Skeletal muscle tissue (tissue), 4 donors: Measurements from ENCODE around the gene OR4X2. TPM values are rescaled to one million over a fixed set of nuclear protein-coding genes. Genes with fewer than 3 reads are reported as not detected.
"Not testable (repeated sequence)": the region's sequence is repeated elsewhere in the genome, so short reads cannot be mapped to it uniquely, and the experiment has no call there.

Experiments
- H3K27ac ChIP-seq: one replicate; pipeline ENCODE4 v1.7.0; 2013; ENCODE audit warnings: mild to moderate bottlenecking, low read depth, low read length, inconsistent platforms
- H3K27me3 ChIP-seq, 3 donors: one replicate each; pipeline ENCODE4 v1.7.0; 2013; ENCODE audit warnings: low read length in 3 of 3; ENCODE audit not compliant: control insufficient read depth in 3 of 3, insufficient read depth in 3 of 3
- H3K36me3 ChIP-seq, 3 donors: one replicate each; pipeline ENCODE4 v1.7.0; 2013; ENCODE audit warnings: low read length in 3 of 3; ENCODE audit not compliant: control insufficient read depth in 3 of 3, insufficient read depth in 3 of 3
- H3K4me1 ChIP-seq, 3 donors: one replicate each; pipeline ENCODE4 v1.7.0; 2013; ENCODE audit warnings: low read length in 3 of 3, mild to moderate bottlenecking in 3 of 3; ENCODE audit not compliant: control insufficient read depth in 3 of 3, insufficient read depth in 3 of 3
- H3K4me3 ChIP-seq, 3 donors: one replicate each; pipeline ENCODE4 v1.7.0; 2013; ENCODE audit warnings: low read length in 3 of 3
- H3K9ac ChIP-seq, 3 donors: one replicate each; pipeline ENCODE4 v1.7.0; 2013; ENCODE audit warnings: low read length in 3 of 3, mild to moderate bottlenecking in 3 of 3, moderate library complexity in 2 of 3, low read depth in 1 of 3
- H3K9me3 ChIP-seq, 3 donors: one replicate each; pipeline ENCODE4 v1.7.0; 2013; ENCODE audit warnings: low read length in 3 of 3; ENCODE audit not compliant: control insufficient read depth in 3 of 3
- total RNA-seq: library from RNA; depleted of rRNA; stranded (reverse); fragments of >200 nt; gene quantifications from one replicate; pipeline ENCODE4 v1.2.3, GENCODE V29; 2014
- donor health status: Osteomylitis.

The OR4X2 gene, protein sequence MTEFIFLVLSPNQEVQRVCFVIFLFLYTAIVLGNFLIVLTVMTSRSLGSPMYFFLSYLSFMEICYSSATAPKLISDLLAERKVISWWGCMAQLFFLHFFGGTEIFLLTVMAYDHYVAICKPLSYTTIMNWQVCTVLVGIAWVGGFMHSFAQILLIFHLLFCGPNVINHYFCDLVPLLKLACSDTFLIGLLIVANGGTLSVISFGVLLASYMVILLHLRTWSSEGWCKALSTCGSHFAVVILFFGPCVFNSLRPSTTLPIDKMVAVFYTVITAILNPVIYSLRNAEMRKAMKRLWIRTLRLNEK
- not detected for total RNA-seq

DNA sequence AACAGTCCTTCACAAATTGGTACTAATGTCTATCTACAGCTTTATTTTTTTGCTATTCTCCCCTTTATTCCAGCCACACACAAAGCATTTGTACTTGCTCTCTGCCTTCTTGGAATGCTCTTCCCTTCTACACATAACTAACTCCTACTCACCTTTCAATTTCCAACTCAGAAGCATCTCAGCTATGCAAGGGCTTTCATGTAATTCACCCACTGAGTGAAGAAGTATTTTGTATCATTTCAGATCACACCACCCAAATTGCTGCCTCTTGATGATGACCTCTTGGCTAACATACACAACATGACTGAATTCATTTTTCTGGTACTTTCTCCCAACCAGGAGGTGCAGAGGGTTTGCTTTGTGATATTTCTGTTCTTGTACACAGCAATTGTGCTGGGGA, at the start of gene OR4X2:
OR4X2 (plus strand) TSS at position 301 of the 400 bp plus-strand sequence; CDS start at position 301, 0 bp downstream.
- Histone ChIP-seq H3K9me3 (peaks cover 0 to 4% (median 3%) of the 10 kb centered on the region in 3 donors), H3K4me3 (no peak within 1 kb of the TSS), H3K36me3 (no peaks in the 10 kb centered on the region), H3K4me1 (no peaks in the 10 kb centered on the region), H3K27ac (no peak within 1 kb of the TSS), H3K9ac (no peak within 1 kb of the TSS), H3K27me3 (no peaks in the 10 kb centered on the region)

DNA sequence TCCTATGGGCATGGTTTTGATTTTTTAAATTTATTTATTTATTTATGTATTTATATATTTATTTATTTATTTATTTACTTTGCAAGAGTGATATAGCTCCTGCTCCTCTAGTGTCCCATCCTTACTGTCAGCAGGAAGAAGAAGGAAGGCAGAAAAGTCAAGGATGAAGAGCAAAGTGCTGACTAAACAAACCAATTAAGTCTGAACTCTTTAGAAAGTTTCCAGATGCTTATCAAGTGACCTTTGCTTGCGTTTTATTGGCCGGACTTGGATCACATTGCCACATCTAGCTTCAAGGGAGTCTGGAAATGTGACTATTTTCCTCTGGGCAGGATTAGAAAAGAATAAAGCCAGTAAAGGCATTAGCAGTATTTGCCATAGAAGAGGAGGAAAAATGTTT, 37.0 kb upstream of the OR4X2 start:
- no peaks in the 10 kb centered on the region for H3K27me3 ChIP-seq
- H3K4me1 ChIP-seq, result no peaks in the 10 kb centered on the region
- no peak overlapping the region for H3K9ac ChIP-seq
- H3K36me3 ChIP-seq, result no peaks in the 10 kb centered on the region
- H3K9me3 ChIP-seq, result no peaks in the 10 kb centered on the region
- no peak overlapping the region for H3K4me3 ChIP-seq
- H3K27ac ChIP-seq, result no peak overlapping the region

DNA sequence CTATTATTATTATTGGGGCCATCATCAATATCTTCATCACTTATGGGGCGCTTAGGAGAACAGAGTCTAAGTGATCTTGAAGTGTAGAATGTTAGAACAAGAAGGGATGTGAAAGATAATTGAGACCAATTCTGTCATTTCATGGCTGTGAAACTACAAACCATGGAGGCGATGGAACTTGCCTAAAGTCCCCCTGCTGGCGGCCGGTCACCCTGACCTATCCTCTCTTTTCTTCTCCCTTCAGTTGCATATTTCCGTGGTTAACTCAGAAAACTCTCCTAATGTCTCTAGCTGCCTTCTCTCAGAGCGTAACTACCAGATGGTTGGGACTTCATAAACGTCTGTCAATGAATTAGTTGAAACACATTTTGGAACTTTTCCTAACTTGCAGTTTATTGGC, 34.9 kb upstream of the OR4X2 start:
- Histone ChIP-seq H3K27ac (no peak overlapping the region), H3K4me1 (no peaks in the 10 kb centered on the region), H3K4me3 (no peak overlapping the region), H3K9ac (no peak overlapping the region), H3K27me3 (no peaks in the 10 kb centered on the region), H3K9me3 (no peaks in the 10 kb centered on the region), H3K36me3 (no peaks in the 10 kb centered on the region)

DNA sequence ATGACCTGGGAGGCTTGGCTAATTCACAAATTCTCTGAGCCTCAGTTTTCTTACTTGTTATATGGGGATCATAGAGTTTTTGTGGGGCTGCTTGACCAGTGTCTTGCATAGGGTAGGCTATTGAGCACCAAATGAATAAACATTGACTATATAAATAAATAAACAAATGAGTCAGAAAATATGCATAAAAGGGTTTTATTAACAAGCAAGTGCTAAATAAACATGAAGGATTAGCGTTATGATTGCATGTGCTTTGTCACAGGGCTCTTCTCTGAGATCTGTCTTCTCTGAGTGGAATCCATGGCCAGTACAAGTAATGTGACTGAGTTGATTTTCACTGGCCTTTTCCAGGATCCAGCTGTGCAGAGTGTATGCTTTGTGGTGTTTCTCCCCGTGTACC, 28.4 kb upstream of the OR4X2 start, which contains the start of gene OR4B1:
OR4B1 (plus strand) TSS at position 301 of the 400 bp plus-strand sequence; CDS start at position 301, 0 bp downstream.
- Histone ChIP-seq H3K36me3 (no peaks in the 10 kb centered on the region), H3K4me1 (no peaks in the 10 kb centered on the region), H3K9me3 (no peaks in the 10 kb centered on the region)

DNA sequence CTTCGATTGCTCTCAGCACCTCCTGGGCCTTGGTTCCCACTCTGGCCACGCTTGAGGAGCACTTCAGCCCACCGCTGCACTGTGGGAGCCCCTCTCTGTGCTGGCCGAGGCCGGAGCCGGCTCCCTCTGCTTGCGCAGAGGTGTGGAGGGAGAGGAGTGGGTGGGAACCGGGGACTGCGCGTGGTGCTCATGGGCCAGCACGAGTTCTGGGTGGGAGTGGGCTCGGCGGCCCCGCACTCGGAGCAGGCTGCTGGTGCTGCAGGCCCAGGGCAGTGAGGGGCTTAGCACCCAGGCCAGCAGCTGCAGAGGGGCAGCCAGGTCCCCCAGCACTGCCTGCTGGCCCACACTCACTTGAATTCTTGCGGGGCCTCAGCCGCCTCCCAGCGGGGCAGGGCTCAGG, 16.1 kb upstream of the OR4X2 start:
- no peaks in the 10 kb centered on the region for H3K36me3 ChIP-seq
- H3K4me1 ChIP-seq, result no peaks in the 10 kb centered on the region
- no peaks in the 10 kb centered on the region for H3K27me3 ChIP-seq
- H3K27ac ChIP-seq, result no peak overlapping the region
- no peak overlapping the region for H3K9ac ChIP-seq
- H3K4me3 ChIP-seq, result no peak overlapping the region
- H3K9me3 ChIP-seq, result peaks cover 0 to 2% (median 0%) of the 10 kb centered on the region in 3 donors

More for the DNA sequence above, 28.4 kb upstream of the OR4X2 start, which contains the start of gene OR4B1:
- H3K9ac ChIP-seq, result no peak within 1 kb of the TSS
- H3K4me3 ChIP-seq, result no peak within 1 kb of the TSS
- H3K27me3 ChIP-seq, result no peaks in the 10 kb centered on the region
- no peak within 1 kb of the TSS for H3K27ac ChIP-seq

DNA sequence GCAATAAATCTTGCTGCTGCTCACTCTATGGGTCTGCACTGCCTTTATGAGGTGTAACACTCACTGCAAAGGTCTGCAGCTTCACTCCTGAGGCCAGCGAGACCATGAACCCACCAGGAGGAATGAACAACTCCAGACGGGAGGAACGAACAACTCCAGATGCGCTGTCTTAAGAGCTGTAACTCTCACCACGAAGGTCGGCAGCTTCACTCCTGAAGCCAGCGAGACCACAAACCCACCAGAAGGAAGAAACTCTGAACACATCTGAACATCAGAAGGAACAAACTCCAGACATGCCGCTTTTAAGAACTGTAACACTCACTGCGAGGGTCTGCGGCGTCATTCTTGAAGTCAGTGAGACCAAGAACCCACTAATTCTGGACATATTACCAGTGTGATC, 14.8 kb upstream of the OR4X2 start:
- not testable (repeated sequence) for H3K36me3 ChIP-seq, H3K27me3 ChIP-seq, H3K27ac ChIP-seq, H3K9ac ChIP-seq, H3K9me3 ChIP-seq, H3K4me1 ChIP-seq, H3K4me3 ChIP-seq

DNA sequence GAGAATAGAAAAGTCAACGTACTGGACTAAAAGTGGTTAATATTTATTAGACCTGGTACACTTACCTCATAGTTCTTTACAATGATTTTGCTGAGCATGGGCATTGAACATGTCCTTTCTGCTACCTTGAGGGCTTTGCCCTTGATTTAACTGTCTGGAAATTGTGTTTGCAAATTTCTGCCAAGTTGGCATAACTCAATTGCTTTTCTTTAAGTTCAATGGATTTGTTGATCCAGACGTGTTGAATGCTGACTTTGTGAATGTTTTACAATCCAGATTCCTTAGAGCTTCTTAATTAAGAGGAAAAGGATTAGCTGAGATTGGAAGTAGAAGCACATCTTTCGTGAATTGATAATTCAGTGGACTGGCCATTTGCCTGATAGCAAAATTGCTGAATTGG, 7.2 kb upstream of the OR4X2 start:
- Histone ChIP-seq H3K4me3 (no peak overlapping the region), H3K9ac (no peak overlapping the region), H3K36me3 (no peaks in the 10 kb centered on the region), H3K4me1 (no peaks in the 10 kb centered on the region), H3K9me3 (no peaks in the 10 kb centered on the region), H3K27me3 (no peaks in the 10 kb centered on the region), H3K27ac (no peak overlapping the region)

DNA sequence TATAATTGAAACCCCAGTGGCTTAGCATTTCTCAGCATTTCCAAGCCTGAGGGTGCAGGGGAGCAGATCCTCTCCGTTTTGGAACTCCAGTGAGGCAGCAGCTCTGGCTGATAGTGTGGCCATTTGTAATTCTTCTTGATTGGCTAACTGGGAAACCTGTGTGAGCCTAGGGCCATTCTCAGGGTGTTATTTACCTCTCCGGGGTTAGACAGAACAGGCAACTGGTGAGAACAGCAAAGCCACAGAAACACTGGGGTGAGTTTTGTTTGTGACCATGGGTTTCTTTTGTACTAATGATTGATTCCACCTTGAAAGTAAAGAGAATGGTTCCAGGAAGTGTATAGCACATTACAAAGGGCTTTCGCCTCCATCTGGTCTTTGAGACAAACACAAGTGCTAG, 2.4 kb upstream of the OR4X2 start:
- H3K9ac ChIP-seq, result no peak overlapping the region
- no peak overlapping the region for H3K4me3 ChIP-seq
- H3K27ac ChIP-seq, result no peak overlapping the region
- peaks cover 0 to 4% (median 0%) of the 10 kb centered on the region in 3 donors for H3K9me3 ChIP-seq
- H3K4me1 ChIP-seq, result no peaks in the 10 kb centered on the region
- H3K27me3 ChIP-seq, result no peaks in the 10 kb centered on the region
- H3K36me3 ChIP-seq, result no peaks in the 10 kb centered on the region

DNA sequence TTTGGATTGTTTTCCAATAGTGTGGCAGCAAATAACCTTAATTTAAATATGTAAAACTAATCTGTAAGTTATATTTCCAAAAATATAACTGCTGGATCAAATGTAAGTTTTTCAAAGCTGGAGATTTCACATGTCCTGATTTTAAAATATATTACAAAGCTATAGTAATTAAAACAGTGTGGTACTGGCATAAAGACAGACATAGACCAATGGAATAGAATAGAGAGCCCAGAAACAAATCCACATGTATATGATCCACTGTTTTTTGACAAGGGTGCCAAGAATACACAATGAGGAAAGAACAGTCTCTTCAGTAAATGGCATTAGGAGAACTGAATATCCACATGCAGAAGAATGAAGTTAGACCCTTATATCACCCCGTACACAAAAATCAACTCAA, 4.0 kb downstream of the OR4X2 start:
- Histone ChIP-seq H3K9ac (no peak overlapping the region), H3K4me1 (no peaks in the 10 kb centered on the region), H3K4me3 (no peak overlapping the region), H3K27ac (no peak overlapping the region), H3K36me3 (no peaks in the 10 kb centered on the region), H3K9me3 (peaks cover 2 to 4% (median 3%) of the 10 kb centered on the region in 3 donors), H3K27me3 (no peaks in the 10 kb centered on the region)

DNA sequence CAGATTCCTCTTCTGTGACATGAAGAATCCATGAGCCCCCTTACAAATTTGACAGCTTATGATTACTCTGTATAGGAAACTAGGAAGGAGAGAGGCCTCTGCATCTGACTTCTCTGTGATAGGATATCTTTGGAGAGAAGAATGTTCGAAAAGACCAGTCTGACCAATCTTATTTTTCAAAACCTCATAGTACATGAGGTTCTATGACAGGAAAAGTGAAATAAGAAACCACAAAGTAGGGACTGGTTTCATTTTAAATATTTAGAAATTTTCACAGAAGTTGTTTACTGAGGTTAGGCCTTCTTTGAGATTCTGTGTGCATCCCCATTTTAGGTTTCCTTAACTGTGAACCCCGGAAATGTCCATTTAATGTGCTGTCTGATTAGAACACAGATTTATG, 16.7 kb downstream of the OR4X2 start:
- Histone ChIP-seq H3K9me3 (no peaks in the 10 kb centered on the region), H3K4me1 (no peaks in the 10 kb centered on the region), H3K27ac (no peak overlapping the region), H3K9ac (no peak overlapping the region), H3K36me3 (no peaks in the 10 kb centered on the region), H3K27me3 (no peaks in the 10 kb centered on the region), H3K4me3 (no peak overlapping the region)
